Kasumi-1 (cell line): ENCODE measurements around the gene ZNF746.

Experiments used
- DNase-seq, 2 experiments: peaks; one replicate each; lab custom pipeline; 2025; lab: John Stamatoyannopoulos, UW

ZNF746 gene

DNA sequence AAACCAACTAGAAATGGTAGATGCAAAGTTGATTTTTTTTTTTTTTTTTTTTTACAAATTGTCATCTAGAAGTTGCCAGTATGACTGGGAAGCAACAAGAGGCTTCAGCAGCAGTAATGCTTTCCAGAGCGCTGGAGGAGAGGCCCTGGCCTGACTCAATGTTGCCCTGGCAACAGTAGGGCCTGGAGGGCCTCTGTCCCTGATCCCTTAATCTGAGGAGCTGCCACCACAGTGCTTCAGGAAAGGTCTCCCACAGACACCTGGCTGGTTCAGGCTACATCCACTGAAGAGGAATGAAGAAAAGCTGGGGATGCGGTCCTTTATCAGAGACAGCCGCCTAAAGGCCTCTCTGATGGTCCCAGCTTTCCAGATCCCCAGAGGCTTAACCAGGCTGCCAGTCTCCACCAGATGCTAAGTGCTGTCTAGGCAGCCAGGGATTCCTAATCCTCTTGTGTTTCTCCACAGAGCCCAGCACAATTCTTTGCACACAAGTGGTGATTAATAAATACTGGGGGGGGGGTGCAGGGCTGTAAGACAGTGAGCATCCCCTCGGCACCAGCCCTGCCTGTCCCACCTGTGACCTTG lies 70.4 kb downstream of the ZNF746 start:
- DNase-seq, result no peak

DNA sequence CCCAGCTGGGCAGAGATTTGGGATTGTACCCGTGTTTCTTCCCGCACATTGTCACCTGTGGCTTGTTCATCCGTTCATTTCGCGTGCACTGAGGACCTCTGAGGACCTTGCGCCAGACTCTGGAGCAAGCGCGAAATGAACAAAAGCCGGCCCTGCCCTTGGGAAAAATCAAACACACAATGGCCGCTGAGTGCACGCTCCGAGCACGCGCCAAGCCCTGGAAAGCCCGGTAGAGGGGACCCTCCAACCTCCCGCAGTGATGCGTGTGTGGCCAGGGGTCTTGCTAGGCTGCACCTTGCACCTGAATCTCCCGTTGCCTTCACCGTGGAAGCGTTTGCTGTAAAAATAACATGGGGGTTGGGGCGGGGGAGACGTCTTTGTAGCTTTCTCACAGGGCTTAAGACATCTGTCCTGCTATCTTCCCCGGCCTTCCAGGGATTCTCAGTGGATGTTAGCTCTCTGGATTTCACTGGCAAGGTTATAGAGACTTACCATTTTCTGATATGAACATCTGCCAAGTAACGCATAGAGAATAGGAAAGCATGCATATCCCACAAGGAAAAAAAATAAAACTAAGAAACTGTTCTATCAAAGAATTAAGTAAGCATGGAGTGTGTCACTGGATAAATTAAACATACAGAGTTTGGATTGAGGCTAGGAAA lies 74.0 kb downstream of the ZNF746 start:
- DNase-seq, result no peak

DNA sequence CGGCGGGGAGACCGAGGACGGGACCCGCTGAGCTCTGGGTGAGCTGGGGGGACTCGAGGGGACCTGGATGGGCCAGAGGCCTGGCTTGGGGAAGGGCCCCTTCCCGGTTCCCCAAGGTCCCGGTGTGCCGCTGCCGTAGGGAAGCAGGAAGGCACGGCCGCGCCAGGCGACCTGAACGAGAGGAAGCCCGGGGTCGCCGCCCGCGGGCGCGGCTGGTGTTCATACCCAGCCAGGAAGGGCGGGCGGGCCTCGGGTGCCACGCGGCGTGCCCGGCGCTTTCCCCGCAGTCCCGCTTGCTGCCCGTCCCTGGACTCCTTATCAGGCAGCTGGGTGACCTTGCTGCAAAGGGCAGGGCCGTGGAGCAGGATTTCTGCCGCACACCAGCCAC lies 74.7 kb downstream of the ZNF746 start:
- DNase-seq, result no peak
